Measurements from ENCODE around the gene BACH1.

Gene BACH1

DNA sequence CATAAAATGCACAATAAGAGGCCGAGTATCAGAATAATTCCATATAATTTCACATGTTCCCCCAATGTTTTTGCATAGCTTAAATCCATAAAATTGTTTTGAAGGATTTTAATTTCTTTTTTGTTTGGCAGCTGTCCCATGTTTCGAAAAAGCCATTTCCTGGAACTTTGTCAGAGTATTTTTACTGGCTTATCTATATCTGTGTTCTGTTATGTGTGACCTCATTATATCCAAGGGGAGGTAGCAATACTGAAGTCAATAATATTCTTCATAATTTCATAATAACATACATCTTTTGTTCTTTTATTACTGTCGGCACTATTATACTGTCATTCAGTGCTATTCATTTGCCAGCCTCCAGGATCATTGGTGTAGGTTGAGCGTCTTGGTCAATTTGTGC lies 9.4 kb upstream of the BACH1 start:
- TF ChIP-seq TCF12 (IDR thresholded peaks at IDR 0.05; ENCODE audit: low read depth) (no peak), EP300 (IDR thresholded peaks at IDR 0.05; ENCODE audit: borderline replicate concordance) (no peak), FOXM1 (IDR thresholded peaks at IDR 0.05; ENCODE audit: borderline replicate concordance, low read depth) (no peak), RAD21 (IDR thresholded peaks at IDR 0.05; ENCODE audit: low read depth) (no peak), TEAD4 (IDR thresholded peaks at IDR 0.05) (no peak), ZBTB7A (IDR thresholded peaks at IDR 0.05; ENCODE audit: low read depth) (no peak), CEBPB (IDR thresholded peaks at IDR 0.05) (no peak), NFIC (IDR thresholded peaks at IDR 0.05) (no peak), EGR1 (IDR thresholded peaks at IDR 0.05) (no peak), TAF1 (IDR thresholded peaks at IDR 0.05; ENCODE audit: low read depth) (no peak), YY1 (IDR thresholded peaks at IDR 0.05; ENCODE audit: low read depth) (no peak), CREB1 (IDR thresholded peaks at IDR 0.05; ENCODE audit: low read depth) (no peak)
- TF ChIP-seq, protein P1, sequence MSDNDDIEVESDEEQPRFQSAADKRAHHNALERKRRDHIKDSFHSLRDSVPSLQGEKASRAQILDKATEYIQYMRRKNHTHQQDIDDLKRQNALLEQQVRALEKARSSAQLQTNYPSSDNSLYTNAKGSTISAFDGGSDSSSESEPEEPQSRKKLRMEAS (IDR thresholded peaks at IDR 0.05): no peak
- TF ChIP-seq, protein P2, sequence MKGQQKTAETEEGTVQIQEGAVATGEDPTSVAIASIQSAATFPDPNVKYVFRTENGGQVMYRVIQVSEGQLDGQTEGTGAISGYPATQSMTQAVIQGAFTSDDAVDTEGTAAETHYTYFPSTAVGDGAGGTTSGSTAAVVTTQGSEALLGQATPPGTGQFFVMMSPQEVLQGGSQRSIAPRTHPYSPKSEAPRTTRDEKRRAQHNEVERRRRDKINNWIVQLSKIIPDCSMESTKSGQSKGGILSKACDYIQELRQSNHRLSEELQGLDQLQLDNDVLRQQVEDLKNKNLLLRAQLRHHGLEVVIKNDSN (IDR thresholded peaks at IDR 0.05): no peak
- TF ChIP-seq, protein P3, sequence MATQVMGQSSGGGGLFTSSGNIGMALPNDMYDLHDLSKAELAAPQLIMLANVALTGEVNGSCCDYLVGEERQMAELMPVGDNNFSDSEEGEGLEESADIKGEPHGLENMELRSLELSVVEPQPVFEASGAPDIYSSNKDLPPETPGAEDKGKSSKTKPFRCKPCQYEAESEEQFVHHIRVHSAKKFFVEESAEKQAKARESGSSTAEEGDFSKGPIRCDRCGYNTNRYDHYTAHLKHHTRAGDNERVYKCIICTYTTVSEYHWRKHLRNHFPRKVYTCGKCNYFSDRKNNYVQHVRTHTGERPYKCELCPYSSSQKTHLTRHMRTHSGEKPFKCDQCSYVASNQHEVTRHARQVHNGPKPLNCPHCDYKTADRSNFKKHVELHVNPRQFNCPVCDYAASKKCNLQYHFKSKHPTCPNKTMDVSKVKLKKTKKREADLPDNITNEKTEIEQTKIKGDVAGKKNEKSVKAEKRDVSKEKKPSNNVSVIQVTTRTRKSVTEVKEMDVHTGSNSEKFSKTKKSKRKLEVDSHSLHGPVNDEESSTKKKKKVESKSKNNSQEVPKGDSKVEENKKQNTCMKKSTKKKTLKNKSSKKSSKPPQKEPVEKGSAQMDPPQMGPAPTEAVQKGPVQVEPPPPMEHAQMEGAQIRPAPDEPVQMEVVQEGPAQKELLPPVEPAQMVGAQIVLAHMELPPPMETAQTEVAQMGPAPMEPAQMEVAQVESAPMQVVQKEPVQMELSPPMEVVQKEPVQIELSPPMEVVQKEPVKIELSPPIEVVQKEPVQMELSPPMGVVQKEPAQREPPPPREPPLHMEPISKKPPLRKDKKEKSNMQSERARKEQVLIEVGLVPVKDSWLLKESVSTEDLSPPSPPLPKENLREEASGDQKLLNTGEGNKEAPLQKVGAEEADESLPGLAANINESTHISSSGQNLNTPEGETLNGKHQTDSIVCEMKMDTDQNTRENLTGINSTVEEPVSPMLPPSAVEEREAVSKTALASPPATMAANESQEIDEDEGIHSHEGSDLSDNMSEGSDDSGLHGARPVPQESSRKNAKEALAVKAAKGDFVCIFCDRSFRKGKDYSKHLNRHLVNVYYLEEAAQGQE (IDR thresholded peaks at IDR 0.05; ENCODE audit: low read depth): no peak

DNA sequence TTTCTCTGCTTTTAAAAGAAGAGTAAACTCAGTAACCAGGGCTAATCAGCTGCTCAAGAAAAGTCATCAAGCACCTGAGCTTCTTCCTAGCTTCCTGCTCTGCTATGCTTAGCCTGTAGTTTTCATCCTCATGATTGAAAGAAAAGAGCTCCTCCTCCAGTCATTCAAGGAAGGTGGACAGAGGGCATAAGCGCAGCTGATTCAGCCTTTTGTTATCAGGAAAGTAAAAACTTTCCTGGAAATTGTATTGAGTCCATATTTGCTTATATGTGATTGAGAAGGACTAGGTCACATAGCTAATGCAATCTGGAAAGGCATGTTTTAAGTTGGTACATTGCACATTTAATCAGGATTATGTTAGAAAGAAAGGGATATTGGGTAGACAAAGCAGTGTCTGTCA lies 8.5 kb upstream of the BACH1 start:
- TF ChIP-seq EP300 (IDR thresholded peaks at IDR 0.05; ENCODE audit: borderline replicate concordance) (no peak), TAF1 (IDR thresholded peaks at IDR 0.05; ENCODE audit: low read depth) (no peak), CEBPB (IDR thresholded peaks at IDR 0.05) (no peak), TCF12 (IDR thresholded peaks at IDR 0.05; ENCODE audit: low read depth) (no peak), TEAD4 (IDR thresholded peaks at IDR 0.05) (no peak), ZBTB7A (IDR thresholded peaks at IDR 0.05; ENCODE audit: low read depth) (no peak), YY1 (IDR thresholded peaks at IDR 0.05; ENCODE audit: low read depth) (no peak), RAD21 (IDR thresholded peaks at IDR 0.05; ENCODE audit: low read depth) (no peak), EGR1 (IDR thresholded peaks at IDR 0.05) (no peak), CREB1 (IDR thresholded peaks at IDR 0.05; ENCODE audit: low read depth) (no peak), FOXM1 (IDR thresholded peaks at IDR 0.05; ENCODE audit: borderline replicate concordance, low read depth) (no peak), NFIC (IDR thresholded peaks at IDR 0.05) (no peak)
- TF ChIP-seq, protein P2 (IDR thresholded peaks at IDR 0.05): no peak
- TF ChIP-seq, protein P3 (IDR thresholded peaks at IDR 0.05; ENCODE audit: low read depth): no peak
- TF ChIP-seq, protein P1 (IDR thresholded peaks at IDR 0.05): no peak

DNA sequence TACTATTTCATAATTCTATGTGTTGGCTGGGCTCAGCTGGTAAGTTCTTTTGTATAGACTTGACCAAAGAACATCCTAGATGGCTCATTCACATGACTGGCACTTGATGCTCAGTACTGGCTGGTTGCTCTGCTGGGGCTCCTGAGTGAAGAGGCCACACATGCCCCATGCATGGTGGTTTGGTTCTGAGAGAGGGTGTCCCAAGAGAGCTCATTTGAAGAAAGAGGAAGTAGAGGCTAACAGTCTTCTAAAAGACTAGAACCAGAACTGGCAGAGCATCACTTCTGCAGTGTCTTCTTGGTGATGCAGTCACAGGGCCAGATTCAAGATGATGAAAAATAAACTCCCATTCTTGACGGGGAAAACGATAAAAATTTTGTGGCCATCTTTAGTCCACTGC lies 5.2 kb upstream of the BACH1 start:
- TF ChIP-seq, protein P1 (IDR thresholded peaks at IDR 0.05): no peak
- no peak for TF ChIP-seq EGR1 (IDR thresholded peaks at IDR 0.05)
- no peak for TF ChIP-seq TAF1 (IDR thresholded peaks at IDR 0.05; ENCODE audit: low read depth)
- TF ChIP-seq EP300 (IDR thresholded peaks at IDR 0.05; ENCODE audit: borderline replicate concordance): no peak

DNA sequence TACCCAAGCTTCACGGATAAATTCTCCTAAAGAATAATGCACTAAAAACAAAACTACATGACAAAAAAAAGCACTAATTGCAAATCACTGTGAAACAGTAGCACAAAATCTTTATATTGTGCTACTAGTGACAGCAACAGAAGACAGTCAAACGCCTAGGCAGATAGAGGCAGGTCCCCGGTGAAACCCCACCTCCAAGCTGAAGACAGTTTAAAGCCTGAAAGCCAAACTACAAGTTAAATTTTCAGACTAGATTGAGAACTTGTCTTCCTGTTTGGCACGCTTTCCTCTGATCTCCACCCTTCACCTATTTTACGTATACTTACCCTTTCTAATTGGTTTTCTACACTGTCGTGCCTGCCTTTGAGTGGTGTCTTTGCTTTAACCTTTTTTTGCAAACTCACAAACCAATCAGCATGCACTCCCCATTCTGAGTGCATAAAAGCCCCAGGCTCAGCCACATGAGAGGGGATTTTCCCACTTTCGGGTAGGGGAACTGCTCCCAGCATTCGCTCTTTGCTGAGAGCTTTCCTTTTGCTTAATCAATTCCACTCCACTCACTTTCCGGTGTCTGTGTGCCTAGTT lies 3.6 kb upstream of the BACH1 start:
- no peak for TF ChIP-seq TEAD4 (IDR thresholded peaks at IDR 0.05)
- TF ChIP-seq, protein P2 (IDR thresholded peaks at IDR 0.05): no peak
- TF ChIP-seq ZBTB7A (IDR thresholded peaks at IDR 0.05; ENCODE audit: low read depth): no peak
- TF ChIP-seq FOXM1 (IDR thresholded peaks at IDR 0.05; ENCODE audit: borderline replicate concordance, low read depth): no peak

DNA sequence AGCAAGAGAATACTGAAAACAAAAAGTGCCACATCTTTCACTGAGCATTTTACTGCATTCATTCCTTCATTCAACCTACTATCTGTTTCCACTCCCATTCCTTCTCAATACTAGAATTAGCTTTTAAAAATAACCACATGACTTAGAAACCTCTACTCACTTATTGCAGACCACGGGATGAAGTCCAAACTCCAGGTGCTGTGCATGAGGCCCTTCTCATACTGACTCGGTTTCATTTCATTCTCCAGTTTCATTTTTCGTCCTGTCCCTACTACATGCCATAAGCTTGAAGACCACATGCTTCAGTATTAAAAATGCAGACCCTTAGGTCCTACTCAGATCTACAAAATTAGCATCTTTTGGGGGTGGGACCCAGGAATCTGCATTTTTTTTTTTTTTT lies 2.3 kb upstream of the BACH1 start:
- TF ChIP-seq, protein P3 (IDR thresholded peaks at IDR 0.05; ENCODE audit: low read depth): no peak
- TF ChIP-seq, protein P2 (IDR thresholded peaks at IDR 0.05): no peak
- TF ChIP-seq NFIC (IDR thresholded peaks at IDR 0.05) (no peak), CEBPB (IDR thresholded peaks at IDR 0.05) (no peak), ZBTB7A (IDR thresholded peaks at IDR 0.05; ENCODE audit: low read depth) (no peak), RAD21 (IDR thresholded peaks at IDR 0.05; ENCODE audit: low read depth) (no peak), EGR1 (IDR thresholded peaks at IDR 0.05) (no peak), TAF1 (IDR thresholded peaks at IDR 0.05; ENCODE audit: low read depth) (no peak)
- TF ChIP-seq, protein P1 (IDR thresholded peaks at IDR 0.05): no peak

Measured in Ishikawa (cell line).